ENCODE data around the gene HCK.
A peak's percentile ranks its signal among the peaks of the same experiment; 100 is the strongest.

HCK gene

GRCh38 chr20:32052090-32052777 is at the start of gene HCK:
HCK (plus strand) TSS chr20:32052242.
- Mint-ChIP-seq H3K36me3 (peaks cover 5% of the 10 kb centered on the region), H3K4me1 (peaks cover 19% of the 10 kb centered on the region), H3K27ac (no peak within 1 kb of the TSS), H3K4me3 (no peak within 1 kb of the TSS), H3K27me3 (peaks cover 78% of the 10 kb centered on the region), H3K9me3 (no peaks in the 10 kb centered on the region)
- no peak for DNase-seq
- CTCF ChIA-PET: no interaction called here

- no peak overlapping the region for H3K27ac Mint-ChIP-seq
- CTCF ChIA-PET: no interaction called here
- no peaks in the 10 kb centered on the region for H3K9me3 Mint-ChIP-seq
- no peak for DNase-seq
- no peaks in the 10 kb centered on the region for H3K36me3 Mint-ChIP-seq
- no peak overlapping the region for H3K4me3 Mint-ChIP-seq
- peaks cover 10% of the 10 kb centered on the region for H3K4me1 Mint-ChIP-seq
- H3K27me3 Mint-ChIP-seq: peaks cover 15% of the 10 kb centered on the region
Observed at GRCh38 chr20:32003325-32003724, 48.7 kb upstream of the HCK start.

- DNase-seq: no peak
- Mint-ChIP-seq H3K4me3 (no peak overlapping the region), H3K27ac (no peak overlapping the region), H3K9me3 (no peaks in the 10 kb centered on the region), H3K27me3 (peaks cover 18% of the 10 kb centered on the region), H3K36me3 (no peaks in the 10 kb centered on the region), H3K4me1 (peaks cover 11% of the 10 kb centered on the region)
- CTCF ChIA-PET: interaction anchor here (1.0 to 1.1 kb wide), 2 partner anchors 10 to 27 kb away, joined by 3 read pairs; no protein-coding TSS in a partner anchor
Observed at GRCh38 chr20:32004963-32005362, 47.1 kb upstream of the HCK start.

- H3K4me3 Mint-ChIP-seq: no peak overlapping the region
- no peaks in the 10 kb centered on the region for H3K36me3 Mint-ChIP-seq
- CTCF ChIA-PET: no interaction called here
- H3K9me3 Mint-ChIP-seq: no peaks in the 10 kb centered on the region
- no peak overlapping the region for H3K27ac Mint-ChIP-seq
- H3K4me1 Mint-ChIP-seq: peaks cover 11% of the 10 kb centered on the region
- no peak for DNase-seq
- H3K27me3 Mint-ChIP-seq: peaks cover 27% of the 10 kb centered on the region
Observed at GRCh38 chr20:32006053-32006452, 46.0 kb upstream of the HCK start.

GRCh38 chr20:32006841-32007786 is 44.9 kb upstream of the HCK start:
- H3K27me3 Mint-ChIP-seq: peaks cover 30% of the 10 kb centered on the region
- H3K27ac Mint-ChIP-seq: no peak overlapping the region
- DNase-seq: no peak
- H3K36me3 Mint-ChIP-seq: no peaks in the 10 kb centered on the region
- no peaks in the 10 kb centered on the region for H3K9me3 Mint-ChIP-seq
- CTCF ChIA-PET: interaction anchor here (1.2 to 1.8 kb wide), 2 partner anchors 11 to 184 kb away, joined by 3 to 7 read pairs; no protein-coding TSS in a partner anchor
- peaks cover 11% of the 10 kb centered on the region for H3K4me1 Mint-ChIP-seq
- no peak overlapping the region for H3K4me3 Mint-ChIP-seq

- H3K9me3 Mint-ChIP-seq: no peaks in the 10 kb centered on the region
- peaks cover 11% of the 10 kb centered on the region for H3K4me1 Mint-ChIP-seq
- H3K27me3 Mint-ChIP-seq: peaks cover 30% of the 10 kb centered on the region
- H3K4me3 Mint-ChIP-seq: no peak overlapping the region
- CTCF ChIA-PET: interaction anchor here (1.2 to 1.8 kb wide), 2 partner anchors 10 to 185 kb away, joined by 3 to 7 read pairs; no protein-coding TSS in a partner anchor
- H3K36me3 Mint-ChIP-seq: no peaks in the 10 kb centered on the region
- no peak overlapping the region for H3K27ac Mint-ChIP-seq
- no peak for DNase-seq
Observed at GRCh38 chr20:32007787-32008616, 44.0 kb upstream of the HCK start.

- Mint-ChIP-seq H3K4me1 (peaks cover 11% of the 10 kb centered on the region), H3K27me3 (peaks cover 34% of the 10 kb centered on the region), H3K36me3 (no peaks in the 10 kb centered on the region), H3K9me3 (no peaks in the 10 kb centered on the region), H3K27ac (no peak overlapping the region), H3K4me3 (no peak overlapping the region)
- DNase-seq: no peak
- CTCF ChIA-PET: no interaction called here
Observed at GRCh38 chr20:32009564-32009963, 42.5 kb upstream of the HCK start.

- H3K27me3 Mint-ChIP-seq: peaks cover 39% of the 10 kb centered on the region
- H3K4me3 Mint-ChIP-seq: no peak within 1 kb of the TSS
- CTCF ChIA-PET: no interaction called here
- DNase-seq: no peak
- no peak within 1 kb of the TSS for H3K27ac Mint-ChIP-seq
- H3K9me3 Mint-ChIP-seq: no peaks in the 10 kb centered on the region
- H3K4me1 Mint-ChIP-seq: peaks cover 11% of the 10 kb centered on the region
- H3K36me3 Mint-ChIP-seq: no peaks in the 10 kb centered on the region
Observed at GRCh38 chr20:32010101-32010500, 41.9 kb upstream of the HCK start, which contains the start of gene CCM2L. CCM2L (plus strand) TSS chr20:32010438; CDS start chr20:32010455, 17 bp downstream.

GRCh38 chr20:32010666-32011065 is 41.4 kb upstream of the HCK start:
- Mint-ChIP-seq H3K9me3 (no peaks in the 10 kb centered on the region), H3K27me3 (peaks cover 45% of the 10 kb centered on the region), H3K4me1 (peaks cover 11% of the 10 kb centered on the region), H3K4me3 (no peak overlapping the region), H3K36me3 (no peaks in the 10 kb centered on the region), H3K27ac (no peak overlapping the region)
- no peak for DNase-seq
- CTCF ChIA-PET: no interaction called here

- CTCF ChIA-PET: interaction anchor here (1.8 kb wide), 1 partner anchor 20 kb away, joined by 6 read pairs; no protein-coding TSS in a partner anchor
- H3K36me3 Mint-ChIP-seq: no peaks in the 10 kb centered on the region
- H3K27ac Mint-ChIP-seq: no peak overlapping the region
- no peak for DNase-seq
- H3K27me3 Mint-ChIP-seq: peaks cover 55% of the 10 kb centered on the region
- no peaks in the 10 kb centered on the region for H3K9me3 Mint-ChIP-seq
- peaks cover 11% of the 10 kb centered on the region for H3K4me1 Mint-ChIP-seq
- H3K4me3 Mint-ChIP-seq: no peak overlapping the region
Observed at GRCh38 chr20:32012159-32012688, 39.8 kb upstream of the HCK start.

- H3K27me3 Mint-ChIP-seq: peaks cover 55% of the 10 kb centered on the region
- peaks cover 8% of the 10 kb centered on the region for H3K4me1 Mint-ChIP-seq
- no peak for DNase-seq
- no peak overlapping the region for H3K27ac Mint-ChIP-seq
- no peaks in the 10 kb centered on the region for H3K36me3 Mint-ChIP-seq
- CTCF ChIA-PET: no interaction called here
- H3K9me3 Mint-ChIP-seq: no peaks in the 10 kb centered on the region
- no peak overlapping the region for H3K4me3 Mint-ChIP-seq
Observed at GRCh38 chr20:32013326-32013725, 38.7 kb upstream of the HCK start.

- Mint-ChIP-seq H3K27me3 (peaks cover 72% of the 10 kb centered on the region), H3K4me1 (peaks cover 23% of the 10 kb centered on the region), H3K27ac (no peak overlapping the region), H3K36me3 (peaks cover 3% of the 10 kb centered on the region), H3K4me3 (peak overlapping the region; percentile 44), H3K9me3 (no peaks in the 10 kb centered on the region)
- DNase-seq: peak; percentile 72
- CTCF ChIA-PET: interaction anchor here (0.6 to 1.3 kb wide), 4 partner anchors 8 to 195 kb away, joined by 3 to 5 read pairs (median 4); no protein-coding TSS in a partner anchor
Observed at GRCh38 chr20:32017711-32018251, 34.3 kb upstream of the HCK start.
